Posterior vena cava (tissue), 2 donors: Measurements from ENCODE around the gene ITGA2. TPM values are rescaled to one million over a fixed set of nuclear protein-coding genes. Genes with fewer than 3 reads are reported as not detected.

Experiments used
- DNase-seq: peaks from one replicate; pipeline ENCODE4 v3.0.0-alpha.2; 2020; ENCODE audit warnings: low spot score
- intact Hi-C, 2 donors: fragments of 100-400 bp; cut with DNase I; formaldehyde crosslinking; loops; one replicate each; pipeline versions ENCODE4 v1.14.1 to v1.14.2; 2022 to 2023
- total RNA-seq, 2 donors: library from RNA; stranded (reverse); fragmentation: NEBNext Ultra II Directional; extraction: Animal tissue kit (Norgen Biotek cat#: 25700); gene quantifications; one replicate each; pipeline ENCODE4 v1.2.1, GENCODE V29; 2021
- donor health status: DM: yes; HTN: yes; CAD: no.
- donor health status: DM: yes; HTN: yes; CAD: no.

ITGA2 gene
- total RNA-seq, 2 donors from 2014 or later, result 7.5 to 21.3 TPM

GRCh38 chr5:53118879-53119278 is 129.7 kb downstream of the ITGA2 start:
- intact Hi-C loops, result no loop called here
- no peak for DNase-seq

GRCh38 chr5:53120165-53120564 is 131.0 kb downstream of the ITGA2 start:
- intact Hi-C loops, result no loop called here
- DNase-seq, result no peak

GRCh38 chr5:53123702-53124101 is 134.6 kb downstream of the ITGA2 start:
- no peak for DNase-seq
- intact Hi-C loops, result no loop called here

- intact Hi-C loops, result loop anchor here in 1 of 2 donors (5.0 kb wide), 1 partner anchor 486 kb away; no protein-coding TSS in a partner anchor
- no peak for DNase-seq
These were observed 137.4 kb downstream of the ITGA2 start for GRCh38 chr5:53126521-53126920.

GRCh38 chr5:53127107-53127506 is 138.0 kb downstream of the ITGA2 start:
- intact Hi-C loops, result loop anchor here in 1 of 2 donors (5.0 kb wide), 1 partner anchor 485 kb away; no protein-coding TSS in a partner anchor
- no peak for DNase-seq

GRCh38 chr5:53128481-53128880 is 139.3 kb downstream of the ITGA2 start:
- intact Hi-C loops, result loop anchor here in 1 of 2 donors (5.0 kb wide), 1 partner anchor 484 kb away; no protein-coding TSS in a partner anchor
- no peak for DNase-seq

- intact Hi-C loops, result no loop called here
- DNase-seq, result no peak
These were observed 141.1 kb downstream of the ITGA2 start for GRCh38 chr5:53130266-53130665.

GRCh38 chr5:53133020-53133419 is 143.9 kb downstream of the ITGA2 start:
- intact Hi-C loops, result no loop called here
- no peak for DNase-seq

Other genes starting within 250 kb of the ITGA2 start
- gene ITGA1, start 201.4 kb upstream of the ITGA2 start, total RNA-seq, result 100 to 1,000 TPM; 134 to 213 TPM
- gene PELO, start 201.4 kb upstream of the ITGA2 start, total RNA-seq, result 10 to 100 TPM; 49.4 to 61.8 TPM
- 10 to 100 TPM; 50.1 to 55.2 TPM for gene MOCS2, start 120.4 kb downstream of the ITGA2 start, total RNA-seq